B cell (primary cell): ENCODE results near the gene RASA3. TPM values are rescaled to one million over a fixed set of nuclear protein-coding genes. Genes with fewer than 3 reads are reported as not detected.

Experiments
- ATAC-seq: fragments of 200-7000 bp; cut with Tn5 transposase; one replicate; pipeline ENCODE4 v1.10.0; 2021; ENCODE audit warnings: low read depth, mild to moderate bottlenecking, moderate number of reproducible peaks, moderate library complexity
- CTCF ChIA-PET: fragments of 350-600 bp; sonication (Branson Sonifier 250); formaldehyde crosslinking; loops from one replicate; lab custom pipeline; 2021; ENCODE audit warnings: antibody characterized with exemption, inconsistent platforms; lab: Charles Lee
- POLR2A ChIA-PET: fragments of 350-600 bp; sonication (Branson Sonifier 250); formaldehyde crosslinking; loops from one replicate; lab custom pipeline; 2021; ENCODE audit warnings: antibody characterized with exemption; lab: Charles Lee
- DNase-seq: peaks from one replicate; pipeline ENCODE4 v3.0.0; 2013
- H2AFZ ChIP-seq: 2 replicates; pipeline ENCODE4 v1.6.1; 2012; ENCODE audit warnings: mild to moderate bottlenecking, low read depth, low read length; ENCODE audit not compliant: insufficient read depth, poor library complexity, severe bottlenecking
- H3K27ac ChIP-seq, 2 donors: 1 replicate in 1 of 2; 2 replicates in 1 of 2; pipeline ENCODE4 v1.5.1; 2012 to 2013; ENCODE audit warnings: low read length in 2 of 2, mild to moderate bottlenecking in 2 of 2, moderate library complexity in 1 of 2
- H3K27me3 ChIP-seq, 4 experiments: fragments of 200-600 bp in 1 of 4; sonication (generic) in 1 of 4; replicated peaks in 1 of 4; 1 replicate in 2 of 4; 2 replicates in 2 of 4; pipeline versions ENCODE4 v1.6.1 to v1.7.0; 2013 to 2016; ENCODE audit warnings: low read length in 3 of 4, mild to moderate bottlenecking in 2 of 4, mixed read lengths in 1 of 4, moderate library complexity in 1 of 4; ENCODE audit not compliant: insufficient read depth in 4 of 4, control insufficient read depth in 3 of 4; ENCODE audit errors: control extremely low read depth in 1 of 4
- H3K36me3 ChIP-seq, 2 experiments: replicated peaks in 1 of 2; 1 replicate in 1 of 2; 2 replicates in 1 of 2; pipeline versions ENCODE4 v1.6.1 to v1.7.1; 2013; ENCODE audit warnings: low read length in 1 of 2; ENCODE audit not compliant: insufficient read depth in 2 of 2, control insufficient read depth in 1 of 2; ENCODE audit errors: control extremely low read depth in 1 of 2, extremely low read depth in 1 of 2
- H3K4me1 ChIP-seq, 2 donors: fragments of 200-600 bp in 1 of 2; sonication (generic) in 1 of 2; 1 replicate in 1 of 2; 2 replicates in 1 of 2; pipeline versions ENCODE4 v1.5.1 to v1.6.1; 2013 to 2017; ENCODE audit warnings: low read length in 2 of 2; ENCODE audit not compliant: control insufficient read depth in 2 of 2, insufficient read depth in 2 of 2
- H3K4me2 ChIP-seq: replicated peaks from 2 replicates; pipeline ENCODE3; 2012; ENCODE audit warnings: mild to moderate bottlenecking, low read depth, low read length; ENCODE audit not compliant: poor library complexity, severe bottlenecking
- H3K4me3 ChIP-seq, 5 experiments: fragments of 200-600 bp in 1 of 5; sonication (generic) in 1 of 5; 1 replicate in 3 of 5; 2 replicates in 2 of 5; pipeline versions ENCODE4 v1.5.1 to v1.7.0; 2011 to 2016; ENCODE audit warnings: low read length in 4 of 5, mild to moderate bottlenecking in 4 of 5, low read depth in 2 of 5, control low read depth in 1 of 5, moderate library complexity in 1 of 5; ENCODE audit not compliant: insufficient read depth in 1 of 5; ENCODE audit errors: control extremely low read depth in 1 of 5, extremely low read depth in 1 of 5
- H3K79me2 ChIP-seq: fragments of 200-600 bp; sonication (generic); one replicate; pipeline ENCODE4 v1.6.0; 2016; ENCODE audit warnings: low read length; ENCODE audit not compliant: control insufficient read depth, insufficient read depth
- H3K9ac ChIP-seq: fragments of 200-600 bp; sonication (generic); 2 replicates; pipeline ENCODE4 v1.6.1; 2017; ENCODE audit warnings: mild to moderate bottlenecking, low read length, moderate library complexity
- H3K9me3 ChIP-seq, 3 donors: one replicate each; pipeline versions ENCODE4 v1.6.1 to v1.7.1; 2013; ENCODE audit warnings: low read length in 2 of 3; ENCODE audit not compliant: control insufficient read depth in 2 of 3, insufficient read depth in 1 of 3; ENCODE audit errors: control extremely low read depth in 1 of 3
- H4K20me1 ChIP-seq: 2 replicates; pipeline ENCODE4 v1.6.0; 2012; ENCODE audit warnings: mild to moderate bottlenecking, low read length; ENCODE audit not compliant: insufficient read depth, control insufficient read depth, poor library complexity, severe bottlenecking
- H3K27ac Mint-ChIP-seq: one replicate; pipeline ENCODE4 v1.8.0; 2021; ENCODE audit warnings: mixed read lengths
- H3K27me3 Mint-ChIP-seq: one replicate; pipeline ENCODE4 v1.8.0; 2021; ENCODE audit warnings: mixed read lengths
- H3K4me1 Mint-ChIP-seq: one replicate; pipeline ENCODE4 v1.8.0; 2021; ENCODE audit warnings: mixed read lengths
- H3K4me3 Mint-ChIP-seq: one replicate; pipeline ENCODE4 v1.8.0; 2021; ENCODE audit warnings: mixed read lengths
- H3K9me3 Mint-ChIP-seq: one replicate; pipeline ENCODE4 v1.8.0; 2022; ENCODE audit warnings: mixed read lengths; ENCODE audit not compliant: insufficient read depth
- EZH2 ChIP-seq: IDR thresholded peaks from 2 replicates; pipeline ENCODE4 v1.6.1; 2012; ENCODE audit warnings: borderline replicate concordance, low read depth, mild to moderate bottlenecking, moderate library complexity, low read length; ENCODE audit not compliant: insufficient read depth, poor library complexity, severe bottlenecking
- WGBS: methylation state at CpG from one replicate; pipeline ENCODE4 v1.1.5; 2013; ENCODE audit warnings: missing lambda C conversion rate; ENCODE audit not compliant: insufficient coverage; 5-methylcytosine and 5-hydroxymethylcytosine counted together
- intact Hi-C: fragments of 100-400 bp; cut with micrococcal nuclease; formaldehyde crosslinking; loops from one replicate; pipeline ENCODE4 v1.10.0; 2022
- polyA plus RNA-seq: library from polyadenylated mRNA; depleted of rRNA; stranded (reverse); fragments of >200 nt; gene quantifications from 2 replicates; pipeline ENCODE4 v1.2.3, GENCODE V29; 2012
- total RNA-seq, 2 donors: library from RNA; stranded (reverse); fragments of 120-200 nt in 1 of 2; gene quantifications; 1 replicate in 1 of 2; 2 replicates in 1 of 2; pipeline versions ENCODE4 v1.2.3 to v1.2.4, GENCODE V29; 2013 to 2022
- TF ChIP-seq, protein P1 (sequence below): fragments of 200-600 bp; IDR thresholded peaks from one replicate; pipeline ENCODE4 v1.8.0; 2022; ENCODE audit warnings: antibody characterized with exemption, mild to moderate bottlenecking

The RASA3 gene
- total and polyA plus RNA-seq, 2 donors (not counting 1 experiment from before 2014, with no cell fraction given), result 54.2 to 87.4 TPM

DNA sequence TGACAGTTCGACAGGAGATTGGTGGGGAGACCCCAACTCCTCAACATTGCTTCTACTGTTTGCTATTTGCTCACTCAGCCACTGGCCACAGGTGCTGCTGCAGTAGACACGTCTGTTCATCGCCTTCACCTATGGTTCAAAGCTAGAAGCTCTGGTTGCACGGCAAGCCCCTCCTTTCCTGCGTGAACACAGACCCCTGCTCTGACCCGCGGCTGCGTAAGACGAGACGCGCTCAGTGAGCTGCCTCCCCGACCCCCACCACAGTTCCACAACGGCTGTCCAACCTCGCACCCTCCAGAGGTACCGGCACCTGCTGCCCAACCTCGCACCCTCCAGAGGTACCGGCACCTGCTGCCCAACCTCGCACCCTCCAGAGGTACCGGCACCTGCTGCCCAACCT lies 6.8 kb downstream of the RASA3 start:
- TF ChIP-seq EZH2, result no peak
- TF ChIP-seq, protein P1, sequence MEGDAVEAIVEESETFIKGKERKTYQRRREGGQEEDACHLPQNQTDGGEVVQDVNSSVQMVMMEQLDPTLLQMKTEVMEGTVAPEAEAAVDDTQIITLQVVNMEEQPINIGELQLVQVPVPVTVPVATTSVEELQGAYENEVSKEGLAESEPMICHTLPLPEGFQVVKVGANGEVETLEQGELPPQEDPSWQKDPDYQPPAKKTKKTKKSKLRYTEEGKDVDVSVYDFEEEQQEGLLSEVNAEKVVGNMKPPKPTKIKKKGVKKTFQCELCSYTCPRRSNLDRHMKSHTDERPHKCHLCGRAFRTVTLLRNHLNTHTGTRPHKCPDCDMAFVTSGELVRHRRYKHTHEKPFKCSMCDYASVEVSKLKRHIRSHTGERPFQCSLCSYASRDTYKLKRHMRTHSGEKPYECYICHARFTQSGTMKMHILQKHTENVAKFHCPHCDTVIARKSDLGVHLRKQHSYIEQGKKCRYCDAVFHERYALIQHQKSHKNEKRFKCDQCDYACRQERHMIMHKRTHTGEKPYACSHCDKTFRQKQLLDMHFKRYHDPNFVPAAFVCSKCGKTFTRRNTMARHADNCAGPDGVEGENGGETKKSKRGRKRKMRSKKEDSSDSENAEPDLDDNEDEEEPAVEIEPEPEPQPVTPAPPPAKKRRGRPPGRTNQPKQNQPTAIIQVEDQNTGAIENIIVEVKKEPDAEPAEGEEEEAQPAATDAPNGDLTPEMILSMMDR, result no peak
- H3K9me3 ChIP-seq, result peaks cover 0 to 7% (median 0%) of the 10 kb centered on the region in 3 donors
- peaks cover 62 to 82% of the 10 kb centered on the region in 2 donors for H3K4me1 ChIP-seq
- ATAC-seq, result no peak
- no peak for DNase-seq
- no peak overlapping the region for H3K9ac ChIP-seq
- H3K4me3 Mint-ChIP-seq, result no peak overlapping the region
- H2AFZ ChIP-seq, result no peak overlapping the region
- 100% methylated on average over 12 of the region's 19 CpGs for WGBS
- ChIA-PET CTCF (interaction anchor here (1.3 kb wide), 1 partner anchor 15 kb away, joined by 3 read pairs; no protein-coding TSS in a partner anchor), POLR2A (no interaction called here)
- H3K27me3 Mint-ChIP-seq, result no peaks in the 10 kb centered on the region
- no peaks in the 10 kb centered on the region for H3K9me3 Mint-ChIP-seq
- no peaks in the 10 kb centered on the region for H3K27me3 ChIP-seq
- H3K36me3 ChIP-seq, result peaks cover 0 to 19% of the 10 kb centered on the region in 2 experiments
- H3K27ac ChIP-seq, result no peak overlapping the region
- peaks cover 94% of the 10 kb centered on the region for H4K20me1 ChIP-seq
- H3K27ac Mint-ChIP-seq, result peak overlapping the region; percentile 26
- no peak overlapping the region for H3K4me3 ChIP-seq
- intact Hi-C loops, result no loop called here
- H3K4me1 Mint-ChIP-seq, result peaks cover 80% of the 10 kb centered on the region
- peaks cover 86% of the 10 kb centered on the region for H3K79me2 ChIP-seq
- H3K4me2 ChIP-seq, result peak overlapping the region; percentile 24

DNA sequence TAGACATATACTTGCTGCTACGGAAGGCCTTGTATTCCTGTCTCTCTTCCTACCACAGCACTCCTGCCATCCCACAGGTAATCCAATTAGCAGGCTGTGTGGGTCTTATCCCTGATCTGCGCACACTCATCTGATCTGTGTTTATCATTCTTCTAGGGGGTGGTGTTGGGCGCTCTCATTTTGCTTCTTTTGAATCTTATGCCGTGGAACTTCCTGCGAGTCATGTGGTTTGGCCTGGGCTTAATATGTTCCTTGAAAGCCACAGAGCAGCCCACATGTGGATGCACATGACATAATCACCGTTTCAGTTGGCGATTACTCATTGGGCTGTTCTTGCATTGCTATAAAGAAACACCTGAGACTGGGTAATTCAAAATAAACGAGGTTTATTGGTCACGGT lies 7.5 kb downstream of the RASA3 start:
- peaks cover 75% of the 10 kb centered on the region for H3K4me1 Mint-ChIP-seq
- peak overlapping the region; percentile 24 for H3K4me2 ChIP-seq
- ChIA-PET POLR2A (no interaction called here), CTCF (no interaction called here)
- no peak overlapping the region for H2AFZ ChIP-seq
- ATAC-seq, result no peak
- intact Hi-C loops, result no loop called here
- H3K9me3 ChIP-seq, result peaks cover 0 to 7% (median 0%) of the 10 kb centered on the region in 3 donors
- H3K27me3 Mint-ChIP-seq, result no peaks in the 10 kb centered on the region
- DNase-seq, result no peak
- H3K27ac ChIP-seq, result no peak overlapping the region
- H3K27me3 ChIP-seq, result no peaks in the 10 kb centered on the region
- H3K4me3 ChIP-seq, result no peak overlapping the region
- peak overlapping the region; percentile 0 for H3K4me3 Mint-ChIP-seq
- H3K36me3 ChIP-seq, result peaks cover 0 to 21% of the 10 kb centered on the region in 2 experiments
- no peak for TF ChIP-seq EZH2
- TF ChIP-seq, protein P1, result no peak
- peaks cover 91% of the 10 kb centered on the region for H4K20me1 ChIP-seq
- H3K4me1 ChIP-seq, result peaks cover 55 to 78% of the 10 kb centered on the region in 2 donors
- H3K79me2 ChIP-seq, result peaks cover 84% of the 10 kb centered on the region
- peak overlapping the region; percentile 76 for H3K27ac Mint-ChIP-seq
- H3K9me3 Mint-ChIP-seq, result no peaks in the 10 kb centered on the region
- WGBS, result 31% methylated on average over 7 of the region's 9 CpGs
- H3K9ac ChIP-seq, result no peak overlapping the region
